ENCODE measurements around the gene GLIS2.
A peak's percentile ranks its signal among the peaks of the same experiment; 100 is the strongest.

Gene GLIS2

DNA sequence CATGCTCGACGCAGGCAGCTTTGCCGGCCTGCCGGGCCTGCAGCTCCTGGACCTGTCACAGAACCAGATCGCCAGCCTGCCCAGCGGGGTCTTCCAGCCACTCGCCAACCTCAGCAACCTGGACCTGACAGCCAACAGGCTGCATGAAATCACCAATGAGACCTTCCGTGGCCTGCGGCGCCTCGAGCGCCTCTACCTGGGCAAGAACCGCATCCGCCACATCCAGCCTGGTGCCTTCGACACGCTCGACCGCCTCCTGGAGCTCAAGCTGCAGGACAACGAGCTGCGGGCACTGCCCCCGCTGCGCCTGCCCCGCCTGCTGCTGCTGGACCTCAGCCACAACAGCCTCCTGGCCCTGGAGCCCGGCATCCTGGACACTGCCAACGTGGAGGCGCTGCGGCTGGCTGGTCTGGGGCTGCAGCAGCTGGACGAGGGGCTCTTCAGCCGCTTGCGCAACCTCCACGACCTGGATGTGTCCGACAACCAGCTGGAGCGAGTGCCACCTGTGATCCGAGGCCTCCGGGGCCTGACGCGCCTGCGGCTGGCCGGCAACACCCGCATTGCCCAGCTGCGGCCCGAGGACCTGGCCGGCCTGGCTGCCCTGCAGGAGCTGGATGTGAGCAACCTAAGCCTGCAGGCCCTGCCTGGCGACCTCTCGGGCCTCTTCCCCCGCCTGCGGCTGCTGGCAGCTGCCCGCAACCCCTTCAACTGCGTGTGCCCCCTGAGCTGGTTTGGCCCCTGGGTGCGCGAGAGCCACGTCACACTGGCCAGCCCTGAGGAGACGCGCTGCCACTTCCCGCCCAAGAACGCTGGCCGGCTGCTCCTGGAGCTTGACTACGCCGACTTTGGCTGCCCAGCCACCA is 65.4 kb downstream of the GLIS2 start:
- H3K36me3 ChIP-seq, result peaks cover 19 to 50% (median 50%) of the 10 kb centered on the region in 3 donors
- DNase-seq, result peak in 1 of 2 donors; percentile 90
- peak overlapping the region; percentile 90 to 93 for H3K27ac ChIP-seq

DNA sequence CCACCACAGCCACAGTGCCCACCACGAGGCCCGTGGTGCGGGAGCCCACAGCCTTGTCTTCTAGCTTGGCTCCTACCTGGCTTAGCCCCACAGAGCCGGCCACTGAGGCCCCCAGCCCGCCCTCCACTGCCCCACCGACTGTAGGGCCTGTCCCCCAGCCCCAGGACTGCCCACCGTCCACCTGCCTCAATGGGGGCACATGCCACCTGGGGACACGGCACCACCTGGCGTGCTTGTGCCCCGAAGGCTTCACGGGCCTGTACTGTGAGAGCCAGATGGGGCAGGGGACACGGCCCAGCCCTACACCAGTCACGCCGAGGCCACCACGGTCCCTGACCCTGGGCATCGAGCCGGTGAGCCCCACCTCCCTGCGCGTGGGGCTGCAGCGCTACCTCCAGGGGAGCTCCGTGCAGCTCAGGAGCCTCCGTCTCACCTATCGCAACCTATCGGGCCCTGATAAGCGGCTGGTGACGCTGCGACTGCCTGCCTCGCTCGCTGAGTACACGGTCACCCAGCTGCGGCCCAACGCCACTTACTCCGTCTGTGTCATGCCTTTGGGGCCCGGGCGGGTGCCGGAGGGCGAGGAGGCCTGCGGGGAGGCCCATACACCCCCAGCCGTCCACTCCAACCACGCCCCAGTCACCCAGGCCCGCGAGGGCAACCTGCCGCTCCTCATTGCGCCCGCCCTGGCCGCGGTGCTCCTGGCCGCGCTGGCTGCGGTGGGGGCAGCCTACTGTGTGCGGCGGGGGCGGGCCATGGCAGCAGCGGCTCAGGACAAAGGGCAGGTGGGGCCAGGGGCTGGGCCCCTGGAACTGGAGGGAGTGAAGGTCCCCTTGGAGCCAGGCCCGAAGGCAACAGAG is 66.3 kb downstream of the GLIS2 start:
- Histone ChIP-seq H3K9me3 (no peaks in the 10 kb centered on the region), H3K4me1 (peaks cover 21 to 100% (median 98%) of the 10 kb centered on the region in 4 donors), H3K36me3 (peaks cover 19 to 50% (median 50%) of the 10 kb centered on the region in 3 donors), H3K27me3 (no peaks in the 10 kb centered on the region), H3K27ac (peak overlapping the region; percentile 90 to 93), H3K4me3 (no peak overlapping the region)
- TF ChIP-seq, protein P1, sequence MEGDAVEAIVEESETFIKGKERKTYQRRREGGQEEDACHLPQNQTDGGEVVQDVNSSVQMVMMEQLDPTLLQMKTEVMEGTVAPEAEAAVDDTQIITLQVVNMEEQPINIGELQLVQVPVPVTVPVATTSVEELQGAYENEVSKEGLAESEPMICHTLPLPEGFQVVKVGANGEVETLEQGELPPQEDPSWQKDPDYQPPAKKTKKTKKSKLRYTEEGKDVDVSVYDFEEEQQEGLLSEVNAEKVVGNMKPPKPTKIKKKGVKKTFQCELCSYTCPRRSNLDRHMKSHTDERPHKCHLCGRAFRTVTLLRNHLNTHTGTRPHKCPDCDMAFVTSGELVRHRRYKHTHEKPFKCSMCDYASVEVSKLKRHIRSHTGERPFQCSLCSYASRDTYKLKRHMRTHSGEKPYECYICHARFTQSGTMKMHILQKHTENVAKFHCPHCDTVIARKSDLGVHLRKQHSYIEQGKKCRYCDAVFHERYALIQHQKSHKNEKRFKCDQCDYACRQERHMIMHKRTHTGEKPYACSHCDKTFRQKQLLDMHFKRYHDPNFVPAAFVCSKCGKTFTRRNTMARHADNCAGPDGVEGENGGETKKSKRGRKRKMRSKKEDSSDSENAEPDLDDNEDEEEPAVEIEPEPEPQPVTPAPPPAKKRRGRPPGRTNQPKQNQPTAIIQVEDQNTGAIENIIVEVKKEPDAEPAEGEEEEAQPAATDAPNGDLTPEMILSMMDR (IDR thresholded peaks at IDR 0.05), result no peak
- intact Hi-C loops (cut with DNase I; ENCODE audit: low total_unique reads), result no loop called here
- peak in 1 of 2 donors; percentile 74 for DNase-seq

More for the DNA sequence above, 65.4 kb downstream of the GLIS2 start:
- Histone ChIP-seq H3K27me3 (no peaks in the 10 kb centered on the region), H3K9me3 (no peaks in the 10 kb centered on the region), H3K4me3 (peak overlapping the region; percentile 5 to 16), H3K4me1 (peaks cover 21 to 100% (median 98%) of the 10 kb centered on the region in 4 donors)
- TF ChIP-seq, protein P1 (IDR thresholded peaks at IDR 0.05), result no peak
- intact Hi-C loops (cut with DNase I; ENCODE audit: low total_unique reads), result no loop called here

DNA sequence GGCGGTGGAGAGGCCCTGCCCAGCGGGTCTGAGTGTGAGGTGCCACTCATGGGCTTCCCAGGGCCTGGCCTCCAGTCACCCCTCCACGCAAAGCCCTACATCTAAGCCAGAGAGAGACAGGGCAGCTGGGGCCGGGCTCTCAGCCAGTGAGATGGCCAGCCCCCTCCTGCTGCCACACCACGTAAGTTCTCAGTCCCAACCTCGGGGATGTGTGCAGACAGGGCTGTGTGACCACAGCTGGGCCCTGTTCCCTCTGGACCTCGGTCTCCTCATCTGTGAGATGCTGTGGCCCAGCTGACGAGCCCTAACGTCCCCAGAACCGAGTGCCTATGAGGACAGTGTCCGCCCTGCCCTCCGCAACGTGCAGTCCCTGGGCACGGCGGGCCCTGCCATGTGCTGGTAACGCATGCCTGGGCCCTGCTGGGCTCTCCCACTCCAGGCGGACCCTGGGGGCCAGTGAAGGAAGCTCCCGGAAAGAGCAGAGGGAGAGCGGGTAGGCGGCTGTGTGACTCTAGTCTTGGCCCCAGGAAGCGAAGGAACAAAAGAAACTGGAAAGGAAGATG is 67.0 kb downstream of the GLIS2 start:
- Histone ChIP-seq H3K27ac (peak overlapping the region; percentile 90 to 93), H3K9me3 (no peaks in the 10 kb centered on the region), H3K36me3 (peaks cover 19 to 50% (median 49%) of the 10 kb centered on the region in 3 donors), H3K4me1 (peaks cover 16 to 100% (median 98%) of the 10 kb centered on the region in 4 donors), H3K27me3 (no peaks in the 10 kb centered on the region), H3K4me3 (no peak overlapping the region)
- intact Hi-C loops (cut with DNase I; ENCODE audit: low total_unique reads), result no loop called here
- TF ChIP-seq, protein P1 (IDR thresholded peaks at IDR 0.05), result no peak
- peak in 1 of 2 donors; percentile 80 for DNase-seq

DNA sequence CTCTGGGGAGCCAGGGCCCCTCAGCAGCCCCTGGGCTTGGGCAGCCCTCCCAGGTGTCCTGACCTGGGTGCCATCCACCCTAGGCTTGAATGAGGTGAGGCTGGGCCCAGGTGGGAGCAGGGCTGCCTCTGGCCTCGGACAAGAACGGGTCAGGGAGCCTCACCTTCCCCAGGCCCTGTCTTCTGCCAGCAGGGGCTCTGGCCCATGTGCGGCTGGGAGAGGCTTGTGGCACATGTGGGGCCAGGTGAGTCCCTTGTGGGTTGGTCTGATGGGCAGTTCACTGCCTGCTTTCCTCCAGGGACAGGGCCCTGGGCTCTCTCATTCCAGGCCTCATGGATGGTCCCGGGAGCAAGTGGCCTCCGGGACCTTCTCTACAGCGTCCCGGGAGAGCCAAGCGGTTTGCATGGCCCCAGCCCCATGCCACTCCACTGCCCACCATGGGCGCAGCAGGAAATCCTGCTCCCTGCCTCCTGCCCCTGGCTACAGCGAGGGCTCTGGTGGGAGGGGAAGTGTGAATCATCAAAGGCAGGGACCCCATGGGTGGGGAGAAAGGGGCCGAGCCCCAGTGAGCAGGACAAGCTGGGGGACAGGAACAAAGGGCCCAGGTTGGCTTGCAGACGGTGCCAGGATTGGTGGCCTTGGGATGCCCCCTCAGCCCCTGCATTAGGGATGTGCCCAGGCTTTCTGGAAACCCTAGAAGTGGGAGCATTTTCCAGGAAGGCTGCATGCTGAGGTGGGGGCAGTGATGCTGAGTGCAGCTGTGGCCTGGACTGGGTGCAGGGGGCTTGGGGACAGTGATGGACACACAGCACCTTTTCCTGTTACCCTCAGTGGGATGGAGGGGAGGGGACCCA is 68.0 kb downstream of the GLIS2 start:
- peak in 1 of 2 donors; percentile 74 for DNase-seq
- Histone ChIP-seq H3K4me3 (no peak overlapping the region), H3K4me1 (peaks cover 8 to 100% (median 98%) of the 10 kb centered on the region in 4 donors), H3K9me3 (no peaks in the 10 kb centered on the region), H3K27me3 (no peaks in the 10 kb centered on the region), H3K27ac (peak overlapping the region; percentile 90 to 93), H3K36me3 (peaks cover 19 to 45% (median 44%) of the 10 kb centered on the region in 3 donors)
- TF ChIP-seq, protein P1 (IDR thresholded peaks at IDR 0.05), result no peak
- intact Hi-C loops (cut with DNase I; ENCODE audit: low total_unique reads), result no loop called here

Measured in tibial artery (tissue), 4 donors.